GM12891 (cell line): Measurements from ENCODE around the gene ADAMTSL3.

Experiments used
- DNase-seq: peaks from one replicate; pipeline ENCODE4 v3.0.0; 2011; ENCODE audit warnings: low spot score; ENCODE audit not compliant: insufficient read length
- FAIRE-seq: peaks from 2 replicates; lab custom pipeline; 2011; peaks lifted over from hg19 to GRCh38; lab: Jason Lieb, UNC
- PAX5 ChIP-seq: IDR thresholded peaks from 2 replicates; pipeline ENCODE4 v1.6.1; 2011; ENCODE audit warnings: low read length, moderate library complexity, mild to moderate bottlenecking; ENCODE audit not compliant: insufficient read depth, severe bottlenecking
- POLR2A ChIP-seq: IDR thresholded peaks from 2 replicates; pipeline ENCODE4 v1.6.1; 2011; ENCODE audit warnings: low read depth, low read length, control low read depth
- POLR2AphosphoS5 ChIP-seq: IDR thresholded peaks from 2 replicates; pipeline ENCODE4 v1.6.1; 2011; ENCODE audit warnings: low read depth, low read length, control low read depth
- POU2F2 ChIP-seq: IDR thresholded peaks from 2 replicates; pipeline ENCODE4 v1.6.1; 2011; ENCODE audit warnings: low read depth, mild to moderate bottlenecking, control low read depth, low read length, moderate library complexity
- SPI1 ChIP-seq: IDR thresholded peaks from 2 replicates; pipeline ENCODE4 v1.6.1; 2011; ENCODE audit warnings: low read depth, low read length, control low read depth
- TAF1 ChIP-seq: IDR thresholded peaks from 2 replicates; pipeline ENCODE4 v1.6.1; 2011; ENCODE audit warnings: low read depth, low read length, control low read depth

ADAMTSL3 gene

DNA sequence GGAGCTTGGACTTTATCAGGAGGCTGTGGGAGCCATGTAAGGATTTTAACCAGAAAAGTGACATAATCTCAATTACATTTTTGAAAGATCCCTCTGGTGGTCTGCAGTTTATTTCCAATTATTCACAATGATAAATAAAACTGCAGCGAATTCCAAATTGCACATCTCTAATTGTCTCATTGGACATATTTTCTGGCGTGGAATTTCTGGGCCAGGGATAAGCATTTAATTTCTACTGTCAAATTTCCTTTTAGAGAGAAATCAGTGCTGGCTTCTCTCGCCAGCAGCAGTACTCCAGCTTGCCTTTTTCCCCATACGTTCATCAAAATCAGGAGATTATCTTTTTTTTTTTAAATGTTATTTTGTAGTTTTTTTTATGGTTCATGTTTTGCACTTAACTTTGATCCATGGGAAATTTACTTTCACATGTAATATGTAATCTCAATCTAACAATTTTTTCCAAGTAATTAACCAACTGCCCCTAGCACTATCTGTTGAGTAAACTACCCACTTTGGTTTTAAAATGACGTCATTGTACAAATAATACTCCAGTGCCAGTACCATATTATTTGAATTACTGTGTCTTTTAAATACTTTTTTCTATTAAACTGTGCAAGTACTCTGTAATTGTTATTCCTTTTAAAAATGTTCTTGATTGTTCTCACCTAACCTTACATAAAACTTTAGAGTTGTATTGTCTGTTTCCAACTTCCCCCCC is 251.8 kb downstream of the ADAMTSL3 start:
- FAIRE-seq: no peak
- no peak for DNase-seq
- TF ChIP-seq TAF1 (no peak), SPI1 (no peak)

GRCh38 chr15:83911345-83911744 is 257.4 kb downstream of the ADAMTSL3 start:
- DNase-seq (no peak), FAIRE-seq (no peak)
- TF ChIP-seq PAX5: no peak
- no peak for TF ChIP-seq POLR2A
- no peak for TF ChIP-seq POLR2AphosphoS5
- no peak for TF ChIP-seq SPI1
- no peak for TF ChIP-seq POU2F2
- no peak for TF ChIP-seq TAF1

- no peak for FAIRE-seq
- no peak for DNase-seq
- TF ChIP-seq SPI1: no peak
- TF ChIP-seq TAF1: no peak
These were observed 258.4 kb downstream of the ADAMTSL3 start for GRCh38 chr15:83912343-83912742.

DNA sequence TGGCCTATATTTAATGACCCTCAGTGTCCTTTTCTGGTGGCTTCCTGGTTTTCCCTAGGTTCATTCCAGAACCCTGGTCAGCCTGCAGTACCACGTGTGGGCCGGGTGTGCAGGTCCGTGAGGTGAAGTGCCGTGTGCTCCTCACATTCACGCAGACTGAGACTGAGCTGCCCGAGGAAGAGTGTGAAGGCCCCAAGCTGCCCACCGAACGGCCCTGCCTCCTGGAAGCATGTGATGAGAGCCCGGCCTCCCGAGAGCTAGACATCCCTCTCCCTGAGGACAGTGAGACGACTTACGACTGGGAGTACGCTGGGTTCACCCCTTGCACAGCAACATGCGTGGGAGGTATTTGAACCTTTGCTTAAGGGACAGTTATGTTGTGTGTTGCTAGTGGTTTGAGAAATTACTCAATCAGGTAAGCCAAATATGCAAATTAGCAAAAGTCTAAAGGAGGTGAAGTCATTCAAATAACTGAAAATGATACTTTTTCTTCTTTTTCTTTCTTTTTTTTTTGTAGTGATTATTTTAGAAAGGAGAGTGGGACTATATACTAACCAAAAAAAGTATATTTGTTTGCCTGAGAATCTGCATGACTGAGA is 259.2 kb downstream of the ADAMTSL3 start:
- DNase-seq: no peak
- peak; percentile 33 for FAIRE-seq
- TF ChIP-seq POU2F2 (peak; percentile 87), SPI1 (no peak), POLR2AphosphoS5 (no peak), TAF1 (no peak)

DNA sequence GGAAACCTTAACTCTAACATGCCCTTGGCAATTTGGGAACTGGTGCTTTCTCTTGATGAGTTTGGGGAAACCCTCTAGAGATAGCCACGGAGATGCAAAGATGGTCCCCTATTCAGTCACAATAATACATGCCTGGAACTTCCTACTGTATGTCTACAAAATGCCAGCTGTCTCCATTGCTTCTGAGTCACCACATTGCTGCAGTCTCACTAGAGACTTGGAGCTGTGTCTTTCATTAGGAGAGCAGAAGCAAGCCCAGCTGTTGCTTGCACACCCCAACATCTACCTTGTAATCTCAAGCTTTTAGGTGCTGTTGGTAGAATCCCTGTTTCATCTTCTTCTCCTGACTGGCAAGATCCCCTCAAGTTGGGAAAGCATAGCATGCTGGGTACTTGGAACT is 261.0 kb downstream of the ADAMTSL3 start:
- TF ChIP-seq POLR2A: no peak
- no peak for TF ChIP-seq TAF1
- TF ChIP-seq PAX5: no peak
- no peak for TF ChIP-seq POU2F2
- no peak for TF ChIP-seq SPI1
- no peak for TF ChIP-seq POLR2AphosphoS5
- FAIRE-seq: no peak
- DNase-seq: no peak

DNA sequence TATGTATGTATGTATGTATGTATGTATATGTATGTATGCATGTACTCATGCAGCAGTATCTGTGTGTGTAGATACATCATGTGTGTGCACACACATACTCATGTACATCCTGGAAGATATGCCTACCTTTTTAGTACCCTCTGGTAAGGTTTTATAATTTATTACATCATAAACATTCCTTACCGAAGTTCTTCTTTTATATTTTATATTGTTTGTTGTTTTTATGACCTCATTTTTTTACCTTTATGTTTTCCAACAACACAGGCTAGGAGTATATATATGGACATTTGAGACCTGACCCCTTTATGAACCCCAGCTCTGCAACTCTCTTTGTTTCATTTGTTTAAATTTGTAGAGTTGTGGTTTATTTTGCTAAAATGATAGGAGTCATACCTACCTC is 263.5 kb downstream of the ADAMTSL3 start:
- FAIRE-seq (no peak), DNase-seq (no peak)
- TF ChIP-seq SPI1 (no peak), POLR2AphosphoS5 (no peak), POLR2A (no peak), PAX5 (no peak), POU2F2 (no peak)

- DNase-seq: no peak
- TF ChIP-seq POLR2A: no peak
- TF ChIP-seq POLR2AphosphoS5: no peak
- no peak for TF ChIP-seq PAX5
- no peak for TF ChIP-seq SPI1
- no peak for TF ChIP-seq TAF1
- TF ChIP-seq POU2F2: no peak
- FAIRE-seq: no peak
These were observed 264.1 kb downstream of the ADAMTSL3 start for GRCh38 chr15:83918011-83918410.

- TF ChIP-seq POLR2A (no peak), TAF1 (no peak), PAX5 (no peak), POU2F2 (peak; percentile 1; the same call in 1 of the 2 replicates), SPI1 (0 out of 2 replicates have a peak, but pooled peaks have one; percentile 25), POLR2AphosphoS5 (no peak)
- DNase-seq: no peak
- FAIRE-seq: peak; percentile 51
These were observed 265.5 kb downstream of the ADAMTSL3 start for GRCh38 chr15:83919319-83919830.

DNA sequence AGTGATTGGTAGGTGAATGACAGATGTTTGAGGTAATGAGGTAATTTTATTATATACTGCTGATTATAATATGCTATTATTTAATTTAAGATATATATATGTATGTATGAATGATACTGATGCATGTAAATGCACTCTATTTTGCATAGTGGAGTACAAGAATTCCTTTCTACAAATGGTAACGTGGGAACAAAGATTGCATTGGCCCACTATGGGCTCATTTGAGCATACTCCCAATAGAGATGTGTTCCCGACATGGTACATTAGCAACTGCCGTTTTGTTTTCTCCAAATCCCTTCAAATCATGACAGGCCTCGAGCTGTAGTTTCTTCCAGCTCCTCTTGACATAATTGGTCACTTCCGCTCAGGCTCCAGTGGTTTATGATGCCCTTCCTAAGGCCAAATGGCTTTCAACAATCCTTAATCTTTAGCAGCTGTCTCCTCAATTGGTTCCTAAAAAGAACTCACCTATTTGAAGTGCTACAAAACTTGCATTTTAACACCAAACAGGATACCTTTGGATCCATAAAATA is 266.1 kb downstream of the ADAMTSL3 start:
- TF ChIP-seq POLR2AphosphoS5 (no peak), POLR2A (no peak), POU2F2 (no peak), PAX5 (no peak)
- no peak for DNase-seq
- FAIRE-seq: peak; percentile 23

DNA sequence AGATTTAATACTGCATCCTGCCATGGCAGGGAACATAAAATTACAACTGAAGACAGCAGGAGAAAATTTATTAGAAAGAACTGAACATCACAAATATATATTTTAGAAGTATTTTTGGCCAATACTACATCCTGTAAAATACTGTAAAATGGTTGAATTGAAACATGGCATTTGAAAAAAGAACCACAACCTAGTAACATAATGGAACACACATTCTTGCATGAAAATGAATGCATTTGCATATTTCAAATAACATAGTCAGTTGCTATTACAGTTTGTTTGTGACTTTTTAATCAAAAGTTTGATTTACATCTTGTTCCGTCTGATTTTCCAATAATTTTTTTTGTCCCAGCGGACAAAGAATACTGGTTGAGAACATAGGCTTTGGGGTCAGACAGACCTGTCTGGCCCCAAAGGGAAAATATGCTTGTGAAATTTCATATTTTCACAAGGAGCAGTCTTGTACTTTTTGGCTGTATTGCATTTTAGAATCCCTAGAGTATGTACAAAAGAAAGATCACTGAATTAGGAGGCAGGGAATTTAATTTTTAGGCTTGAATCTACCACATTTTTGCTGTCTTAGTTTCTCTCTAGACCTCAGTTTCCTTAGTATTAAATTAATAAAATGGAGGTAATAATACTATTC is 268.8 kb downstream of the ADAMTSL3 start:
- DNase-seq: no peak
- no peak for TF ChIP-seq POLR2AphosphoS5
- TF ChIP-seq SPI1: no peak
- no peak for TF ChIP-seq TAF1
- no peak for TF ChIP-seq POU2F2
- no peak for TF ChIP-seq PAX5
- no peak for TF ChIP-seq POLR2A
- FAIRE-seq: no peak
